Mucosa of rectum (tissue), 2 donors: ENCODE results near the gene PSMD14.
"Not testable (repeated sequence)": the region's sequence is repeated elsewhere in the genome, so short reads cannot be mapped to it uniquely, and the experiment has no call there.

Experiments
- H3K27ac ChIP-seq, 2 donors: one replicate each; pipeline ENCODE4 v1.7.0; 2013; ENCODE audit warnings: inconsistent platforms in 2 of 2, low read depth in 2 of 2, low read length in 2 of 2
- H3K27me3 ChIP-seq, 2 donors: one replicate each; pipeline ENCODE4 v1.7.0; 2013; ENCODE audit warnings: low read length in 2 of 2; ENCODE audit not compliant: control insufficient read depth in 2 of 2, insufficient read depth in 2 of 2
- H3K36me3 ChIP-seq, 2 donors: one replicate each; pipeline ENCODE4 v1.7.0; 2013; ENCODE audit warnings: low read length in 2 of 2; ENCODE audit not compliant: control insufficient read depth in 2 of 2, insufficient read depth in 2 of 2
- H3K4me1 ChIP-seq, 2 donors: one replicate each; pipeline ENCODE4 v1.7.0; 2013; ENCODE audit warnings: low read length in 2 of 2, mild to moderate bottlenecking in 1 of 2; ENCODE audit not compliant: control insufficient read depth in 2 of 2, insufficient read depth in 2 of 2
- H3K4me3 ChIP-seq, 2 donors: one replicate each; pipeline ENCODE4 v1.7.0; 2013; ENCODE audit warnings: low read length in 2 of 2
- H3K9ac ChIP-seq, 2 donors: one replicate each; pipeline ENCODE4 v1.7.0; 2013; ENCODE audit warnings: low read length in 2 of 2, low read depth in 1 of 2, mild to moderate bottlenecking in 1 of 2
- H3K9me3 ChIP-seq, 2 donors: one replicate each; pipeline ENCODE4 v1.7.0; 2013; ENCODE audit warnings: low read length in 2 of 2; ENCODE audit not compliant: control insufficient read depth in 2 of 2
- donor health status: healthy.
- donor health status: Normal muscosa, but diverticular disease.

The PSMD14 gene

GRCh38 chr2:161332371-161332967 lies 24.2 kb downstream of the PSMD14 start:
- peaks cover under 1 to 2% of the 10 kb centered on the region in 2 donors for H3K36me3 ChIP-seq
- no peak overlapping the region for H3K9ac ChIP-seq
- H3K27me3 ChIP-seq, result no peaks in the 10 kb centered on the region
- H3K4me3 ChIP-seq, result no peak overlapping the region
- H3K9me3 ChIP-seq, result no peaks in the 10 kb centered on the region
- H3K27ac ChIP-seq, result no peak overlapping the region
- no peaks in the 10 kb centered on the region for H3K4me1 ChIP-seq

GRCh38 chr2:161335626-161336025 lies 27.4 kb downstream of the PSMD14 start:
- Histone ChIP-seq H3K4me1 (no peaks in the 10 kb centered on the region), H3K27ac (no peak overlapping the region), H3K9ac (no peak overlapping the region), H3K36me3 (no peaks in the 10 kb centered on the region), H3K4me3 (no peak overlapping the region), H3K27me3 (no peaks in the 10 kb centered on the region), H3K9me3 (no peaks in the 10 kb centered on the region)

GRCh38 chr2:161337247-161337646 lies 29.0 kb downstream of the PSMD14 start:
- Histone ChIP-seq H3K9me3 (no peaks in the 10 kb centered on the region), H3K36me3 (no peaks in the 10 kb centered on the region), H3K27me3 (no peaks in the 10 kb centered on the region), H3K4me1 (no peaks in the 10 kb centered on the region), H3K27ac (no peak overlapping the region), H3K4me3 (no peak overlapping the region), H3K9ac (no peak overlapping the region)

- H3K36me3 ChIP-seq, H3K4me3 ChIP-seq, H3K9me3 ChIP-seq, H3K9ac ChIP-seq, H3K27ac ChIP-seq, H3K27me3 ChIP-seq, H3K4me1 ChIP-seq: not testable (repeated sequence)
Measured at GRCh38 chr2:161339532-161339931, 31.3 kb downstream of the PSMD14 start.

- not testable (repeated sequence) for H3K9ac ChIP-seq, H3K9me3 ChIP-seq, H3K27me3 ChIP-seq, H3K4me3 ChIP-seq, H3K36me3 ChIP-seq, H3K27ac ChIP-seq, H3K4me1 ChIP-seq
Measured at GRCh38 chr2:161340930-161341413, 32.7 kb downstream of the PSMD14 start.

- Histone ChIP-seq H3K9ac (no peak overlapping the region), H3K9me3 (no peaks in the 10 kb centered on the region), H3K27ac (no peak overlapping the region), H3K27me3 (no peaks in the 10 kb centered on the region), H3K4me3 (no peak overlapping the region), H3K36me3 (no peaks in the 10 kb centered on the region), H3K4me1 (no peaks in the 10 kb centered on the region)
Measured at GRCh38 chr2:161343235-161343634, 35.0 kb downstream of the PSMD14 start.

GRCh38 chr2:161344692-161345091 lies 36.5 kb downstream of the PSMD14 start:
- Histone ChIP-seq H3K9ac (no peak overlapping the region), H3K36me3 (no peaks in the 10 kb centered on the region), H3K4me3 (no peak overlapping the region), H3K27ac (no peak overlapping the region), H3K4me1 (no peaks in the 10 kb centered on the region), H3K9me3 (no peaks in the 10 kb centered on the region), H3K27me3 (no peaks in the 10 kb centered on the region)

- Histone ChIP-seq H3K4me3 (no peak overlapping the region), H3K9me3 (no peaks in the 10 kb centered on the region), H3K9ac (no peak overlapping the region), H3K4me1 (peaks cover 0 to 4% of the 10 kb centered on the region in 2 donors), H3K27ac (no peak overlapping the region), H3K36me3 (no peaks in the 10 kb centered on the region), H3K27me3 (no peaks in the 10 kb centered on the region)
Measured at GRCh38 chr2:161351678-161352077, 43.5 kb downstream of the PSMD14 start.

GRCh38 chr2:161352719-161353118 lies 44.5 kb downstream of the PSMD14 start:
- H3K4me1 ChIP-seq, result peaks cover 0 to 4% of the 10 kb centered on the region in 2 donors
- no peak overlapping the region for H3K4me3 ChIP-seq
- no peaks in the 10 kb centered on the region for H3K27me3 ChIP-seq
- H3K9ac ChIP-seq, result no peak overlapping the region
- H3K36me3 ChIP-seq, result no peaks in the 10 kb centered on the region
- no peaks in the 10 kb centered on the region for H3K9me3 ChIP-seq
- no peak overlapping the region for H3K27ac ChIP-seq

- Histone ChIP-seq H3K4me3 (no peak overlapping the region), H3K9me3 (no peaks in the 10 kb centered on the region), H3K4me1 (peaks cover 0 to 4% of the 10 kb centered on the region in 2 donors), H3K27ac (no peak overlapping the region), H3K27me3 (no peaks in the 10 kb centered on the region), H3K36me3 (no peaks in the 10 kb centered on the region), H3K9ac (no peak overlapping the region)
Measured at GRCh38 chr2:161353543-161353942, 45.3 kb downstream of the PSMD14 start.

- Histone ChIP-seq H3K9ac (no peak overlapping the region), H3K36me3 (no peaks in the 10 kb centered on the region), H3K9me3 (no peaks in the 10 kb centered on the region), H3K27ac (no peak overlapping the region), H3K27me3 (no peaks in the 10 kb centered on the region), H3K4me1 (peaks cover 0 to 4% of the 10 kb centered on the region in 2 donors), H3K4me3 (no peak overlapping the region)
Measured at GRCh38 chr2:161354106-161354505, 45.9 kb downstream of the PSMD14 start.
